Measurements from ENCODE around the gene TATDN3.

TATDN3 gene

GRCh38 chr1:212791676-212792395 is at the start of gene TATDN3, which contains the start of gene NSL1:
TSS of gene TATDN3 (plus strand) at chr1:212791894. CDS start at chr1:212791922, 28 bp downstream.
TSS of gene NSL1 (minus strand) at chr1:212791777. CDS start at chr1:212791763, 14 bp downstream.
- H3K4me2 ChIP-seq (ENCODE audit: low read length), result peak within 1 kb of the TSS; percentile 83
- H3K4me3 ChIP-seq (ENCODE audit: low read depth, low read length), result peak within 1 kb of the TSS; percentile 92
- no peaks in the 10 kb centered on the region for H3K79me2 ChIP-seq
- no peak for TF ChIP-seq CTCF (IDR thresholded peaks at IDR 0.05)
- H3K27ac ChIP-seq, result peak within 1 kb of the TSS; percentile 92
- H3K27me3 ChIP-seq (ENCODE audit: control insufficient read depth, insufficient read depth, low read length), result no peaks in the 10 kb centered on the region
- H3K9ac ChIP-seq, result no peak within 1 kb of the TSS
- H3K9me3 ChIP-seq (ENCODE audit: control insufficient read depth, low read length), result no peaks in the 10 kb centered on the region
- peak within 1 kb of the TSS; percentile 98 for H2AFZ ChIP-seq
- H3K36me3 ChIP-seq (ENCODE audit: control insufficient read depth, insufficient read depth, low read length), result no peaks in the 10 kb centered on the region
- no peaks in the 10 kb centered on the region for H3K4me1 ChIP-seq

- no peaks in the 10 kb centered on the region for H3K9me3 ChIP-seq (ENCODE audit: control insufficient read depth, low read length)
- no peak for TF ChIP-seq CTCF (IDR thresholded peaks at IDR 0.05)
Observed at GRCh38 chr1:212743901-212744475, 47.7 kb upstream of the TATDN3 start.

GRCh38 chr1:212745303-212745702 is 46.4 kb upstream of the TATDN3 start:
- Histone ChIP-seq H3K4me3 (ENCODE audit: low read depth, low read length) (no peak overlapping the region), H3K4me2 (ENCODE audit: low read length) (no peak overlapping the region), H3K9ac (no peak overlapping the region), H2AFZ (no peak overlapping the region), H3K79me2 (no peaks in the 10 kb centered on the region), H3K4me1 (no peaks in the 10 kb centered on the region), H3K27me3 (ENCODE audit: control insufficient read depth, insufficient read depth, low read length) (no peaks in the 10 kb centered on the region), H3K9me3 (ENCODE audit: control insufficient read depth, low read length) (no peaks in the 10 kb centered on the region), H3K36me3 (ENCODE audit: control insufficient read depth, insufficient read depth, low read length) (no peaks in the 10 kb centered on the region), H3K27ac (no peak overlapping the region)
- TF ChIP-seq CTCF (IDR thresholded peaks at IDR 0.05), result no peak

More at GRCh38 chr1:212743901-212744475, 47.7 kb upstream of the TATDN3 start:
- Histone ChIP-seq H3K4me2 (ENCODE audit: low read length) (no peak overlapping the region), H2AFZ (no peak overlapping the region), H3K36me3 (ENCODE audit: control insufficient read depth, insufficient read depth, low read length) (no peaks in the 10 kb centered on the region), H3K27ac (no peak overlapping the region), H3K4me3 (ENCODE audit: low read depth, low read length) (no peak overlapping the region), H3K27me3 (ENCODE audit: control insufficient read depth, insufficient read depth, low read length) (no peaks in the 10 kb centered on the region), H3K4me1 (no peaks in the 10 kb centered on the region), H3K79me2 (no peaks in the 10 kb centered on the region), H3K9ac (no peak overlapping the region)

GRCh38 chr1:212746546-212746945 is 45.1 kb upstream of the TATDN3 start:
- Histone ChIP-seq H3K4me3 (ENCODE audit: low read depth, low read length) (no peak overlapping the region), H3K9ac (no peak overlapping the region), H3K27me3 (ENCODE audit: control insufficient read depth, insufficient read depth, low read length) (no peaks in the 10 kb centered on the region), H3K4me1 (no peaks in the 10 kb centered on the region), H3K4me2 (ENCODE audit: low read length) (no peak overlapping the region), H2AFZ (no peak overlapping the region), H3K9me3 (ENCODE audit: control insufficient read depth, low read length) (no peaks in the 10 kb centered on the region), H3K27ac (no peak overlapping the region), H3K79me2 (no peaks in the 10 kb centered on the region), H3K36me3 (ENCODE audit: control insufficient read depth, insufficient read depth, low read length) (no peaks in the 10 kb centered on the region)
- no peak for TF ChIP-seq CTCF (IDR thresholded peaks at IDR 0.05)

All from parathyroid adenoma (tissue), 2 donors.